H1 (cell line): ENCODE data around the gene ACBD4. TPM values are rescaled to one million over a fixed set of nuclear protein-coding genes. Genes with fewer than 3 reads are reported as not detected.

Source experiments
- CTCF ChIA-PET: fragments of 300-600 bp; sonication (Branson Sonifier 250); formaldehyde crosslinking; loops from one replicate; lab custom pipeline; 2021; ENCODE audit not compliant: partially characterized antibody; lab: Charles Lee
- POLR2A ChIA-PET: fragments of 300-600 bp; sonication (Branson Sonifier 250); formaldehyde crosslinking; loops from one replicate; lab custom pipeline; 2021; ENCODE audit warnings: inconsistent platforms; ENCODE audit not compliant: partially characterized antibody; lab: Charles Lee
- DNase-seq, 2 experiments: peaks; one replicate each; pipeline versions ENCODE4 v3.0.0 to v3.0.0-alpha.2; 2010 to 2022; ENCODE audit warnings: low spot score in 2 of 2, low read depth in 1 of 2, mixed read lengths in 1 of 2
- FAIRE-seq: peaks from 2 replicates; lab custom pipeline; 2011; peaks lifted over from hg19 to GRCh38; lab: Jason Lieb, UNC
- H2AFZ ChIP-seq: 2 replicates; pipeline ENCODE4 v1.8.1; 2012; ENCODE audit warnings: low read length, inconsistent platforms
- H2AK5ac ChIP-seq: 2 replicates; pipeline ENCODE4 v1.6.1; 2013; ENCODE audit warnings: low read depth, low read length
- H2BK120ac ChIP-seq: replicated peaks from 2 replicates; pipeline ENCODE3; 2013; ENCODE audit warnings: low read depth, low read length, inconsistent platforms
- H2BK12ac ChIP-seq: 2 replicates; pipeline ENCODE4 v1.6.1; 2013; ENCODE audit warnings: low read depth, low read length
- H2BK15ac ChIP-seq: 2 replicates; pipeline ENCODE4 v1.6.1; 2013; ENCODE audit warnings: low read length
- H2BK20ac ChIP-seq: 2 replicates; pipeline ENCODE4 v1.6.1; 2013; ENCODE audit warnings: low read length
- H2BK5ac ChIP-seq: 2 replicates; pipeline ENCODE4 v1.6.1; 2013; ENCODE audit warnings: low read depth, low read length
- H3K14ac ChIP-seq: 2 replicates; pipeline ENCODE4 v1.6.1; 2013; ENCODE audit warnings: inconsistent platforms; ENCODE audit not compliant: insufficient read length
- H3K18ac ChIP-seq: 2 replicates; pipeline ENCODE4 v1.6.1; 2013; ENCODE audit warnings: low read length; ENCODE audit errors: extremely low read depth
- H3K23ac ChIP-seq: 2 replicates; pipeline ENCODE4 v1.6.1; 2013; ENCODE audit warnings: inconsistent platforms; ENCODE audit not compliant: insufficient read length
- H3K23me2 ChIP-seq: 2 replicates; pipeline ENCODE4 v1.6.1; 2013; ENCODE audit warnings: low read depth, low read length
- H3K27ac ChIP-seq: 2 replicates; pipeline ENCODE4 v1.6.1; 2011; ENCODE audit warnings: low read depth, low read length, inconsistent platforms
- H3K27me3 ChIP-seq, 4 experiments: replicated peaks in 1 of 4; 1 replicate in 1 of 4; 2 replicates in 3 of 4; pipeline versions ENCODE4 v1.6.1 to v1.8.1; 2011 to 2013; ENCODE audit warnings: low read length in 3 of 4, mild to moderate bottlenecking in 3 of 4, inconsistent platforms in 2 of 4, mixed read lengths in 2 of 4, moderate library complexity in 1 of 4; ENCODE audit not compliant: control insufficient read depth in 3 of 4, insufficient read depth in 3 of 4; ENCODE audit errors: extremely low read depth in 1 of 4
- H3K36me3 ChIP-seq, 4 experiments: 2 replicates each; pipeline versions ENCODE4 v1.6.1 to v1.8.1; 2011 to 2013; ENCODE audit warnings: mild to moderate bottlenecking in 4 of 4, low read length in 3 of 4, moderate library complexity in 2 of 4, control low read depth in 1 of 4, inconsistent platforms in 1 of 4; ENCODE audit not compliant: insufficient read depth in 4 of 4, control insufficient read depth in 2 of 4
- H3K4ac ChIP-seq: replicated peaks from 2 replicates; pipeline ENCODE3; 2013; ENCODE audit warnings: low read length, low read depth, mixed read lengths, inconsistent platforms; ENCODE audit not compliant: insufficient read length
- H3K4me1 ChIP-seq, 4 experiments: replicated peaks in 1 of 4; 1 replicate in 1 of 4; 2 replicates in 3 of 4; pipeline versions ENCODE4 v1.6.1 to v1.8.1; 2011 to 2013; ENCODE audit warnings: low read length in 3 of 4, inconsistent platforms in 2 of 4, mixed read lengths in 1 of 4; ENCODE audit not compliant: insufficient read depth in 4 of 4, control insufficient read depth in 3 of 4
- H3K4me2 ChIP-seq, 2 experiments: 2 replicates each; pipeline versions ENCODE4 v1.6.1 to v1.8.1; 2011 to 2013; ENCODE audit warnings: low read depth in 2 of 2, low read length in 2 of 2, control low read depth in 1 of 2, inconsistent platforms in 1 of 2, mild to moderate bottlenecking in 1 of 2; ENCODE audit not compliant: insufficient read depth in 1 of 2
- H3K4me3 ChIP-seq, 4 experiments: fragments of 200-600, 300-600 bp in 1 of 4; sonication (generic), shearing (Covaris generic), sonication (Bioruptor Twin) in 1 of 4; 2 replicates each; pipeline versions ENCODE4 v1.5.1 to v1.8.1; 2011 to 2016; ENCODE audit warnings: low read length in 4 of 4, low read depth in 3 of 4, control low read depth in 2 of 4, inconsistent platforms in 2 of 4, mild to moderate bottlenecking in 2 of 4, mixed read lengths in 1 of 4, moderate library complexity in 1 of 4; ENCODE audit not compliant: insufficient read depth in 2 of 4; ENCODE audit errors: extremely low read depth in 1 of 4
- H3K56ac ChIP-seq: replicated peaks from 2 replicates; pipeline ENCODE3; 2013; ENCODE audit warnings: low read depth, mild to moderate bottlenecking, mixed read lengths, low read length, inconsistent platforms; ENCODE audit not compliant: insufficient read length
- H3K79me1 ChIP-seq: 2 replicates; pipeline ENCODE4 v1.6.1; 2013; ENCODE audit warnings: low read depth, low read length, control low read depth
- H3K79me2 ChIP-seq, 2 experiments: 2 replicates each; pipeline versions ENCODE4 v1.6.1 to v1.8.1; 2012 to 2013; ENCODE audit warnings: low read length in 2 of 2, mild to moderate bottlenecking in 2 of 2, inconsistent platforms in 1 of 2; ENCODE audit not compliant: insufficient read depth in 2 of 2, control insufficient read depth in 1 of 2
- H3K9ac ChIP-seq, 4 experiments: replicated peaks in 1 of 4; 1 replicate in 1 of 4; 2 replicates in 3 of 4; pipeline versions ENCODE4 v1.6.1 to v1.8.1; 2011 to 2013; ENCODE audit warnings: low read depth in 3 of 4, low read length in 3 of 4, control low read depth in 2 of 4, mild to moderate bottlenecking in 2 of 4, moderate library complexity in 2 of 4, inconsistent platforms in 1 of 4; ENCODE audit errors: extremely low read depth in 1 of 4
- H3K9me3 ChIP-seq, 2 experiments: 2 replicates each; pipeline versions ENCODE4 v1.6.1 to v1.8.1; 2012 to 2013; ENCODE audit warnings: mild to moderate bottlenecking in 2 of 2, moderate library complexity in 2 of 2, control low read depth in 1 of 2, inconsistent platforms in 1 of 2, low read depth in 1 of 2, low read length in 1 of 2, mixed read lengths in 1 of 2; ENCODE audit not compliant: insufficient read depth in 2 of 2
- H4K20me1 ChIP-seq, 2 experiments: replicated peaks in 1 of 2; 2 replicates each; pipeline versions ENCODE3 to v1.8.1; 2011 to 2013; ENCODE audit warnings: inconsistent platforms in 2 of 2, low read length in 2 of 2, mild to moderate bottlenecking in 1 of 2; ENCODE audit not compliant: insufficient read depth in 2 of 2, control insufficient read depth in 1 of 2
- H4K5ac ChIP-seq: 2 replicates; pipeline ENCODE4 v1.6.1; 2013; ENCODE audit warnings: low read length, low read depth, mixed read lengths, inconsistent platforms; ENCODE audit not compliant: insufficient read length
- H4K8ac ChIP-seq: 2 replicates; pipeline ENCODE4 v1.8.0; 2013; ENCODE audit warnings: mild to moderate bottlenecking, moderate library complexity, low read length, inconsistent platforms; ENCODE audit not compliant: insufficient read depth; ENCODE audit errors: extremely low read depth
- H4K91ac ChIP-seq: replicated peaks from 2 replicates; pipeline ENCODE3; 2013; ENCODE audit warnings: low read length, mixed read lengths, inconsistent platforms; ENCODE audit not compliant: insufficient read length
- BCL11A ChIP-seq, 2 experiments: IDR thresholded peaks; one replicate each; pipeline ENCODE4 v1.6.1; 2011; ENCODE audit warnings: low read depth in 2 of 2, low read length in 2 of 2, mild to moderate bottlenecking in 2 of 2
- BRCA1 ChIP-seq: IDR thresholded peaks from 2 replicates; pipeline ENCODE4 v1.6.1; 2012; ENCODE audit warnings: low read depth, low read length, improper control_type of control experiment
- CREB1 ChIP-seq: IDR thresholded peaks from 2 replicates; pipeline ENCODE4 v1.6.1; 2012; ENCODE audit warnings: inconsistent platforms
- FOSL1 ChIP-seq: IDR thresholded peaks from 2 replicates; pipeline ENCODE4 v1.6.1; 2011; ENCODE audit warnings: mild to moderate bottlenecking, low read depth, low read length, moderate library complexity; ENCODE audit not compliant: insufficient read depth
- GABPA ChIP-seq: IDR thresholded peaks from 2 replicates; pipeline ENCODE4 v1.6.1; 2011; ENCODE audit warnings: mild to moderate bottlenecking, low read length, moderate library complexity, borderline replicate concordance; ENCODE audit not compliant: insufficient read depth
- PHF8 ChIP-seq: fragments of 200-600 bp; sonication (generic); conservative IDR thresholded peaks from 2 replicates; pipeline ENCODE4 v1.7.1; 2012; ENCODE audit warnings: low read depth, mild to moderate bottlenecking, inconsistent platforms, low read length, moderate library complexity
- SIN3A ChIP-seq, 2 experiments: IDR thresholded peaks in 1 of 2; conservative IDR thresholded peaks in 1 of 2; 2 replicates each; pipeline ENCODE4 v1.6.1; 2011 to 2012; ENCODE audit warnings: low read length in 2 of 2, improper control_type of control experiment in 1 of 2, low read depth in 1 of 2, mild to moderate bottlenecking in 1 of 2
- SIX5 ChIP-seq: IDR thresholded peaks from 2 replicates; pipeline ENCODE4 v1.6.1; 2011; ENCODE audit warnings: mild to moderate bottlenecking, low read depth, low read length
- SRF ChIP-seq: IDR thresholded peaks from 2 replicates; pipeline ENCODE4 v1.6.1; 2011; ENCODE audit warnings: mild to moderate bottlenecking, low read depth, low read length, moderate library complexity
- SUZ12 ChIP-seq: fragments of 200-600 bp; sonication (generic); IDR thresholded peaks from 2 replicates; pipeline ENCODE4 v1.6.1; 2012; ENCODE audit warnings: mild to moderate bottlenecking, inconsistent platforms, low read length, moderate library complexity, mixed read lengths
- TAF7 ChIP-seq: optimal IDR thresholded peaks from 2 replicates; pipeline ENCODE3; 2011; ENCODE audit warnings: low read depth, mild to moderate bottlenecking, inconsistent platforms, low read length, moderate library complexity, borderline replicate concordance
- TEAD4 ChIP-seq: IDR thresholded peaks from 2 replicates; pipeline ENCODE4 v1.6.1; 2012; ENCODE audit warnings: low read depth, low read length, inconsistent platforms, mixed read lengths
- ZNF274 ChIP-seq: IDR thresholded peaks from 2 replicates; pipeline ENCODE4 v1.7.0; 2012; ENCODE audit warnings: low read length, borderline replicate concordance; ENCODE audit errors: extremely low read depth
- WGBS, 2 experiments: shearing (Covaris generic) in 1 of 2; methylation state at CpG; one replicate each; pipeline versions ENCODE4 v1.1.6 to v1.1.7; 2013 to 2015; ENCODE audit warnings: low lambda C conversion rate in 2 of 2, mixed read lengths in 2 of 2, inconsistent platforms in 1 of 2, low coverage in 1 of 2, missing lambda C conversion rate in 1 of 2; ENCODE audit not compliant: insufficient replicate concordance in 2 of 2, insufficient coverage in 1 of 2, insufficient read length in 1 of 2; ENCODE audit errors: extremely low coverage in 1 of 2, missing lambda C conversion rate in 1 of 2; 5-methylcytosine and 5-hydroxymethylcytosine counted together
- polyA plus RNA-seq, 7 experiments: library from polyadenylated mRNA; depleted of rRNA in 3 of 7; stranded (reverse) in 5 of 7; unstranded in 2 of 7; fragments of >200 nt in 5 of 7; fragments of 200-250 nt in 2 of 7; gene quantifications; 1 replicate in 5 of 7; 2 replicates in 1 of 7; 4 replicates in 1 of 7; pipeline versions ENCODE4 v1.2.1 to v1.2.3, GENCODE V29; 2011 to 2013; ENCODE audit warnings: missing spikeins in 2 of 7, mixed read lengths in 2 of 7
- total RNA-seq: library from RNA; stranded (reverse); fragmentation: NEBNext Ultra II Directional; extraction: Animal tissue kit (Norgen Biotek cat#: 25700); gene quantifications from 2 replicates; pipeline ENCODE4 v1.2.1, GENCODE V29; 2021

The ACBD4 gene
- total and polyA plus RNA-seq, 2 of the 8 experiments (the other 6 are each of a cell fraction or from before 2014, with no cell fraction given), result 7.3 to 10.7 TPM

DNA sequence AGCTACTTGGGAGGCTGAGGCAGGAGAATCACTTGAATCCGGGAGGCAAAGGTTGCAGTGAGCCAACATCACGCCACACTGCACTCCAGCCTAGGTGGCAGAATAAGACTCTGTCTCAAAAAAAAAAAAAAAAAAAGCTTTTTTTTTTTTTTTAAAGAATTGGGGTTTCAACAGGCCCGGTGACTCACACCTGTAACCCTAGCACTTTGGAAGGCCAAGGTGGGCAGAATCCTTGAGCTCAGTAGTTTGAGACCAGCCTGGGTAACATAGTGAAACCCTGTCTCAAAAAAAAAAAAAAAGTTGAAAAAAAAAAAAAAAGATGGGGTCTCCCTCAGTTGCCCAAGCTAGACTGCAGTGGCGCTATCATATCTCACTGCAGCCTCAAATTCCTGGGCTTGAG, 19.5 kb downstream of the ACBD4 start:
- no peak overlapping the region for H2BK12ac ChIP-seq
- FAIRE-seq, result no peak
- H4K8ac ChIP-seq, result no peak overlapping the region
- DNase-seq, result no peak
- H3K27ac ChIP-seq, result no peak overlapping the region
- H3K9ac ChIP-seq, result no peak overlapping the region
- no peak overlapping the region for H3K4me3 ChIP-seq
- H3K36me3 ChIP-seq, result no peaks in the 10 kb centered on the region
- H4K5ac ChIP-seq, result no peak overlapping the region
- no peak overlapping the region for H3K14ac ChIP-seq
- H3K79me2 ChIP-seq, result peaks cover 0 to 23% of the 10 kb centered on the region in 2 experiments; a peak in 2 of 4 replicates
- no peak overlapping the region for H2AK5ac ChIP-seq
- no peak overlapping the region for H2BK5ac ChIP-seq
- no peak overlapping the region for H3K4me2 ChIP-seq
- H3K79me1 ChIP-seq, result no peaks in the 10 kb centered on the region; the same call in 1 of the 2 replicates
- H2BK120ac ChIP-seq, result no peak overlapping the region
- peaks cover 0 to 2% (median 0%) of the 10 kb centered on the region in 4 experiments; a peak in 2 of 7 replicates for H3K4me1 ChIP-seq
- H3K27me3 ChIP-seq, result no peaks in the 10 kb centered on the region
- H3K23me2 ChIP-seq, result no peaks in the 10 kb centered on the region
- CTCF ChIA-PET, result interaction anchor here (0.6 to 11.5 kb wide), 13 partner anchors 9 to 718 kb away, joined by 3 to 90 read pairs (median 3); partner anchors contain the start of gene ACBD4
- H3K56ac ChIP-seq, result no peak overlapping the region
- peaks cover 5% of the 10 kb centered on the region in 2 experiments for H4K20me1 ChIP-seq
- TF ChIP-seq TEAD4 (no peak), SRF (no peak), BCL11A (IDR thresholded peaks at IDR 0.05; ENCODE audit: low read depth in 2 of 2, low read length in 2 of 2) (no peak), CREB1 (no peak), TAF7 (no peak), FOSL1 (no peak), PHF8 (no peak), SUZ12 (no peak), GABPA (no peak), BRCA1 (no peak), SIX5 (no peak), ZNF274 (no peak), SIN3A (conservative IDR thresholded peaks at IDR 0.05 in 1 of 2, IDR thresholded peaks at IDR 0.05 in 1 of 2; ENCODE audit: low read depth in 1 of 2, low read length in 2 of 2) (no peak)
- no peak overlapping the region for H2AFZ ChIP-seq
- POLR2A ChIA-PET, result interaction anchor here (0.9 to 26.8 kb wide), 7 partner anchors 2 to 184 kb away, joined by 3 to 1076 read pairs (median 4); partner anchors contain the start of genes HEXIM1, HEXIM2 and NMT1
- 92% methylated on average over 4 of the region's 4 CpGs; no CpG with 5 or more reads in 1 of the 2 experiments for WGBS, 2 experiments
- no peak overlapping the region for H4K91ac ChIP-seq
- H2BK20ac ChIP-seq, result no peak overlapping the region
- no peak overlapping the region for H2BK15ac ChIP-seq
- no peaks in the 10 kb centered on the region for H3K9me3 ChIP-seq
- H3K23ac ChIP-seq, result no peak overlapping the region
- no peak overlapping the region for H3K4ac ChIP-seq
- no peak overlapping the region for H3K18ac ChIP-seq
